SK-N-SH (cell line): Measurements from ENCODE around the gene RIC3.

ENCODE experiments used
- EZH2phosphoT487 ChIP-seq: fragments of 200-600 bp; sonication (generic); IDR thresholded peaks from 2 replicates; pipeline ENCODE4 v1.6.1; 2017; ENCODE audit warnings: low read depth, mixed run types, mild to moderate bottlenecking, antibody characterized with exemption, moderate library complexity, borderline replicate concordance
- FOSL2 ChIP-seq: IDR thresholded peaks from 2 replicates; pipeline ENCODE4 v1.4.0; 2012; ENCODE audit warnings: low read depth, mild to moderate bottlenecking, moderate library complexity, borderline replicate concordance
- POLR2AphosphoS5 ChIP-seq: IDR thresholded peaks from 2 replicates; pipeline ENCODE4 v1.6.1; 2012; ENCODE audit warnings: low read depth, low read length
- RAD21 ChIP-seq: IDR thresholded peaks from 2 replicates; pipeline ENCODE4 v1.6.1; 2012; ENCODE audit warnings: mild to moderate bottlenecking, low read length
- RCOR1 ChIP-seq: fragments of 150-350 bp; IDR thresholded peaks from 2 replicates; pipeline ENCODE4 v1.6.1; 2017; ENCODE audit warnings: antibody characterized with exemption, low read length
- REST ChIP-seq: IDR thresholded peaks from 2 replicates; pipeline ENCODE4 v1.6.1; 2012; ENCODE audit warnings: mild to moderate bottlenecking, low read depth, low read length, moderate library complexity
- TF ChIP-seq, protein P1 (sequence below): fragments of 200-600 bp; sonication (generic); IDR thresholded peaks from 2 replicates; pipeline ENCODE4 v1.6.1; 2017; ENCODE audit warnings: antibody characterized with exemption, mild to moderate bottlenecking, moderate library complexity
- TF ChIP-seq, protein P2 (sequence below): IDR thresholded peaks from 2 replicates; pipeline ENCODE4 v1.4.0; 2012; ENCODE audit warnings: low read depth, borderline replicate concordance

DNA sequence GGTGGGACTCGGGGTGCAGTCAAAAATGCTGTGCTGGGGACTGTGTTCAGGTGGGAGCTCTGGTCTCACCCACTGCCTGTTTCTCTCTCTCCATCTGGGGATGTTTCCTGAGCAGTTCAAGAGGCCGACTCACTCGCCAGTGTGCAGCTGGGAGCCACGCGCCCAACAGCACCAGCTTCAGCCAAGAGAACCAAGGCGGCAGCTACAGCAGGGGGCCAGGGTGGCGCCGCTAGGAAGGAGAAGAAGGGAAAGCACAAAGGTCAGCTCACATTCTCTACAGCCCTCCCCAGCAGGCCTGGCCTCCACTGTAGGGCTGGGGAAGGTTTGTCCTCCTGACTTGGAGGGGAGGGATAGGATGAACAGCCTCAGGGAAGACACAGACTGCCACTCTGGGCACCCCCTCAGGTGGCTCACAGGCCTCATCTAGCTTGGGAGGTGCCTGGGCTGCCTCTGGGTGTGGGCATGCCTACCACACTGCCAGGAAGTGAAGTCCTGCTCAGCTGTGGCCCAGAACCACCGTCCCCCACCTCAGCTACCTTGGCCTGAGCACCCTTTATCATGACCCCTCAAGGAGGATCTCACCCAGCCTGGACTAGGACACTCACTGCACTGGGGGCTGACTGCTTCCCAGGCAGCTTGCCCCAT, 74.8 kb downstream of the RIC3 start:
- TF ChIP-seq RAD21 (no peak), RCOR1 (no peak), REST (no peak), POLR2AphosphoS5 (no peak), EZH2phosphoT487 (no peak), FOSL2 (no peak)
- TF ChIP-seq, protein P1, sequence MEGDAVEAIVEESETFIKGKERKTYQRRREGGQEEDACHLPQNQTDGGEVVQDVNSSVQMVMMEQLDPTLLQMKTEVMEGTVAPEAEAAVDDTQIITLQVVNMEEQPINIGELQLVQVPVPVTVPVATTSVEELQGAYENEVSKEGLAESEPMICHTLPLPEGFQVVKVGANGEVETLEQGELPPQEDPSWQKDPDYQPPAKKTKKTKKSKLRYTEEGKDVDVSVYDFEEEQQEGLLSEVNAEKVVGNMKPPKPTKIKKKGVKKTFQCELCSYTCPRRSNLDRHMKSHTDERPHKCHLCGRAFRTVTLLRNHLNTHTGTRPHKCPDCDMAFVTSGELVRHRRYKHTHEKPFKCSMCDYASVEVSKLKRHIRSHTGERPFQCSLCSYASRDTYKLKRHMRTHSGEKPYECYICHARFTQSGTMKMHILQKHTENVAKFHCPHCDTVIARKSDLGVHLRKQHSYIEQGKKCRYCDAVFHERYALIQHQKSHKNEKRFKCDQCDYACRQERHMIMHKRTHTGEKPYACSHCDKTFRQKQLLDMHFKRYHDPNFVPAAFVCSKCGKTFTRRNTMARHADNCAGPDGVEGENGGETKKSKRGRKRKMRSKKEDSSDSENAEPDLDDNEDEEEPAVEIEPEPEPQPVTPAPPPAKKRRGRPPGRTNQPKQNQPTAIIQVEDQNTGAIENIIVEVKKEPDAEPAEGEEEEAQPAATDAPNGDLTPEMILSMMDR, result no peak
- TF ChIP-seq, protein P2, sequence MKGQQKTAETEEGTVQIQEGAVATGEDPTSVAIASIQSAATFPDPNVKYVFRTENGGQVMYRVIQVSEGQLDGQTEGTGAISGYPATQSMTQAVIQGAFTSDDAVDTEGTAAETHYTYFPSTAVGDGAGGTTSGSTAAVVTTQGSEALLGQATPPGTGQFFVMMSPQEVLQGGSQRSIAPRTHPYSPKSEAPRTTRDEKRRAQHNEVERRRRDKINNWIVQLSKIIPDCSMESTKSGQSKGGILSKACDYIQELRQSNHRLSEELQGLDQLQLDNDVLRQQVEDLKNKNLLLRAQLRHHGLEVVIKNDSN, result no peak
